ENCODE measurements around the gene NAT10. TPM values are rescaled to one million over a fixed set of nuclear protein-coding genes. Genes with fewer than 3 reads are reported as not detected.

The NAT10 gene
- total RNA-seq, 1 experiment from 2014 or later = 48.7 TPM

- ChIA-PET POLR2A (ENCODE audit: unreplicated experiment) (interaction anchor here (0.6 kb wide), 1 partner anchor 27 kb away, joined by 8 read pairs; no protein-coding TSS in a partner anchor), CTCF (no interaction called here)
- Histone ChIP-seq H4K20me1 (ENCODE audit: low read length) (peaks cover 81% of the 10 kb centered on the region), H3K4me1 (ENCODE audit: insufficient read depth, low read length) (peaks cover 29% of the 10 kb centered on the region), H3F3A (ENCODE audit: low read length, unreplicated experiment) (peaks cover 10% of the 10 kb centered on the region), H3K79me2 (ENCODE audit: low read length) (peaks cover 87% of the 10 kb centered on the region), H3K27me3 (ENCODE audit: low read length) (no peaks in the 10 kb centered on the region), H3K9me2 (replicated peaks; ENCODE audit: low read length) (no peaks in the 10 kb centered on the region), H3K4me3 (ENCODE audit: low read length) (no peak overlapping the region), H3K36me3 (ENCODE audit: low read depth, low read length) (peaks cover 52% of the 10 kb centered on the region), H3K9ac (ENCODE audit: low read length) (no peak overlapping the region), H3K4me2 (ENCODE audit: low read length) (no peak overlapping the region), H3K27ac (ENCODE audit: low read length) (no peak overlapping the region), H2AFZ (ENCODE audit: low read length) (no peak overlapping the region), H3K9me3 (ENCODE audit: low read length) (no peaks in the 10 kb centered on the region)
- TF ChIP-seq EZH2 (IDR thresholded peaks at IDR 0.05; ENCODE audit: low read length, unreplicated experiment) = no peak
- no peak for TF ChIP-seq CTCF (conservative IDR thresholded peaks at IDR 0.05; ENCODE audit: low read depth, low read length)
- TF ChIP-seq EZH2phosphoT487 (IDR thresholded peaks at IDR 0.05; ENCODE audit: borderline replicate concordance, low read length) = no peak
- no TSS peak for BruUV-seq (replicated peaks)
- intact Hi-C loops (cut with micrococcal nuclease) = no loop called here
- DNase-seq = no peak
- no peak for ATAC-seq
Observed at GRCh38 chr11:34072832-34073231, 32.6 kb upstream of the NAT10 start.

GRCh38 chr11:34074391-34074790, 31.0 kb upstream of the NAT10 start:
- H3F3A ChIP-seq (ENCODE audit: low read length, unreplicated experiment) = peaks cover 10% of the 10 kb centered on the region
- peaks cover 29% of the 10 kb centered on the region for H3K4me1 ChIP-seq (ENCODE audit: insufficient read depth, low read length)
- no peak for TF ChIP-seq CTCF (conservative IDR thresholded peaks at IDR 0.05; ENCODE audit: low read depth, low read length)
- peaks cover 87% of the 10 kb centered on the region for H3K79me2 ChIP-seq (ENCODE audit: low read length)
- ChIA-PET POLR2A (ENCODE audit: unreplicated experiment) (no interaction called here), CTCF (no interaction called here)
- H3K9ac ChIP-seq (ENCODE audit: low read length) = no peak overlapping the region
- ATAC-seq (no peak), DNase-seq (no peak)
- no peak overlapping the region for H2AFZ ChIP-seq (ENCODE audit: low read length)
- no TSS peak for BruUV-seq (replicated peaks)
- no peak overlapping the region for H3K4me3 ChIP-seq (ENCODE audit: low read length)
- H3K27me3 ChIP-seq (ENCODE audit: low read length) = no peaks in the 10 kb centered on the region
- H3K9me2 ChIP-seq (replicated peaks; ENCODE audit: low read length) = no peaks in the 10 kb centered on the region
- intact Hi-C loops (cut with micrococcal nuclease) = loop anchor here (2.0 kb wide), 2 partner anchors 18 to 78 kb away; no protein-coding TSS in a partner anchor
- no peak overlapping the region for H3K4me2 ChIP-seq (ENCODE audit: low read length)
- peak overlapping the region; percentile 81; the same call in 1 of the 2 replicates for H3K27ac ChIP-seq (ENCODE audit: low read length)
- H4K20me1 ChIP-seq (ENCODE audit: low read length) = peaks cover 86% of the 10 kb centered on the region
- H3K36me3 ChIP-seq (ENCODE audit: low read depth, low read length) = peaks cover 64% of the 10 kb centered on the region
- H3K9me3 ChIP-seq (ENCODE audit: low read length) = no peaks in the 10 kb centered on the region

GRCh38 chr11:34075178-34075820, 30.1 kb upstream of the NAT10 start:
- TF ChIP-seq EZH2 (IDR thresholded peaks at IDR 0.05; ENCODE audit: low read length, unreplicated experiment) (no peak), CTCF (conservative IDR thresholded peaks at IDR 0.05; ENCODE audit: low read depth, low read length) (no peak), EZH2phosphoT487 (IDR thresholded peaks at IDR 0.05; ENCODE audit: borderline replicate concordance, low read length) (no peak)
- ChIA-PET POLR2A (ENCODE audit: unreplicated experiment) (interaction anchor here (0.6 to 0.7 kb wide), 2 partner anchors 30 to 64 kb away, joined by 3 to 4 read pairs; no protein-coding TSS in a partner anchor), CTCF (interaction anchor here (0.8 kb wide), 1 partner anchor 87 kb away, joined by 3 read pairs; no protein-coding TSS in a partner anchor)
- Histone ChIP-seq H3K36me3 (ENCODE audit: low read depth, low read length) (peaks cover 69% of the 10 kb centered on the region), H3K9ac (ENCODE audit: low read length) (no peak overlapping the region), H3K4me2 (ENCODE audit: low read length) (peak overlapping the region; percentile 79), H3K27me3 (ENCODE audit: low read length) (no peaks in the 10 kb centered on the region), H3K9me2 (replicated peaks; ENCODE audit: low read length) (no peaks in the 10 kb centered on the region), H3K4me3 (ENCODE audit: low read length) (peak overlapping the region; percentile 46), H3K9me3 (ENCODE audit: low read length) (no peaks in the 10 kb centered on the region), H2AFZ (ENCODE audit: low read length) (no peak overlapping the region), H3F3A (ENCODE audit: low read length, unreplicated experiment) (peaks cover 10% of the 10 kb centered on the region), H4K20me1 (ENCODE audit: low read length) (peaks cover 80% of the 10 kb centered on the region), H3K27ac (ENCODE audit: low read length) (peak overlapping the region; percentile 81), H3K4me1 (ENCODE audit: insufficient read depth, low read length) (peaks cover 29% of the 10 kb centered on the region), H3K79me2 (ENCODE audit: low read length) (peaks cover 85% of the 10 kb centered on the region)
- peak; percentile 78 for DNase-seq
- BruUV-seq (replicated peaks) = no TSS peak
- peak; percentile 90 for ATAC-seq
- intact Hi-C loops (cut with micrococcal nuclease) = loop anchor here (2.0 kb wide), 2 partner anchors 18 to 78 kb away; no protein-coding TSS in a partner anchor
